Measurements from ENCODE around the gene CALHM6. TPM values are rescaled to one million over a fixed set of nuclear protein-coding genes. Genes with fewer than 3 reads are reported as not detected.
"Not testable (repeated sequence)": the region's sequence is repeated elsewhere in the genome, so short reads cannot be mapped to it uniquely, and the experiment has no call there.

The CALHM6 gene
- total and polyA plus RNA-seq, 2 experiments from 2014 or later: 4.9 TPM; not detected in 1

- Histone ChIP-seq H3K9me3 (ENCODE audit: low read depth) (no peaks in the 10 kb centered on the region), H3K36me3 (no peaks in the 10 kb centered on the region), H3K27me3 (no peaks in the 10 kb centered on the region), H3K4me1 (ENCODE audit: low read depth) (no peaks in the 10 kb centered on the region), H3K27ac (no peak overlapping the region), H3K4me3 (no peak overlapping the region)
- DNase-seq (ENCODE audit: low read depth in 1 of 2, low spot score in 1 of 2): no peak
- TF ChIP-seq, protein P1, sequence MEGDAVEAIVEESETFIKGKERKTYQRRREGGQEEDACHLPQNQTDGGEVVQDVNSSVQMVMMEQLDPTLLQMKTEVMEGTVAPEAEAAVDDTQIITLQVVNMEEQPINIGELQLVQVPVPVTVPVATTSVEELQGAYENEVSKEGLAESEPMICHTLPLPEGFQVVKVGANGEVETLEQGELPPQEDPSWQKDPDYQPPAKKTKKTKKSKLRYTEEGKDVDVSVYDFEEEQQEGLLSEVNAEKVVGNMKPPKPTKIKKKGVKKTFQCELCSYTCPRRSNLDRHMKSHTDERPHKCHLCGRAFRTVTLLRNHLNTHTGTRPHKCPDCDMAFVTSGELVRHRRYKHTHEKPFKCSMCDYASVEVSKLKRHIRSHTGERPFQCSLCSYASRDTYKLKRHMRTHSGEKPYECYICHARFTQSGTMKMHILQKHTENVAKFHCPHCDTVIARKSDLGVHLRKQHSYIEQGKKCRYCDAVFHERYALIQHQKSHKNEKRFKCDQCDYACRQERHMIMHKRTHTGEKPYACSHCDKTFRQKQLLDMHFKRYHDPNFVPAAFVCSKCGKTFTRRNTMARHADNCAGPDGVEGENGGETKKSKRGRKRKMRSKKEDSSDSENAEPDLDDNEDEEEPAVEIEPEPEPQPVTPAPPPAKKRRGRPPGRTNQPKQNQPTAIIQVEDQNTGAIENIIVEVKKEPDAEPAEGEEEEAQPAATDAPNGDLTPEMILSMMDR (IDR thresholded peaks at IDR 0.05; ENCODE audit: low read depth, low read length): no peak
Measured at GRCh38 chr6:116491610-116492330, 30.6 kb downstream of the CALHM6 start.

DNA sequence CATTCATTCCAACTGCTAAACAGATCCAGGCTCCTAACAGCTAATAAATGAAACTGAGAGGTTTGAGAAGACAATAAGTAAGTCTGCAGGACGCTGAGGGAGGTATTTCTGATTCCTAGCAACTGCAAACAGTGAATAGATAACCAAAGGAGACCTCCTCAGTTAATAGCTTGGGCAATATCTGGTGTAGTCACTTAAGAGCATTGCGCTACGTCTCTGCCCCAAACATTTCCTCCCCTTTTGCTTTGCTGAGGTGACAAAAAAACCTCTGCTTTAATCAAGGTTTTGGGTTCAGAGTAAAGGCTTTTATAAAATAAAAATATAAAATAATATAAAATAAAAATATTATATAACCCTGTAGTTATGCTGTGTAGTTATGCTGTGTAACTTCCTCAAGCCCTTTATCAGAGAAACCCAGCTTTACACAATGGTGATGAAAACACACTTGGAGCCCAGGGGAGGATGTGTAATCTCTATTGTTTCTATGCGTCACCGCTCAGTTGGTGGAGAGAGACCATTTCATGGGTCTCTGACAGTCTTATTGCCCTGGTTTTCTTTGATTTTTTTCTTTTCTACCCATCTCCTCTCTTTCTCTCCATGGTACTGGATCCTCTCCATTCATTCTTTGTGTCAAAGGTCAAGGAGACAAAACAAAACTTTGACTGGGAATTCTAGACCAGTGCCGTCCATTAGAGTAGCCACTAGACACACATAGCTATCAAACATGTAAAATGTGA is 31.3 kb downstream of the CALHM6 start:
- DNase-seq (ENCODE audit: low read depth in 1 of 2, low spot score in 1 of 2): peak in 1 of 2 donors; percentile 83
- no peaks in the 10 kb centered on the region for H3K9me3 ChIP-seq (ENCODE audit: low read depth)
- H3K27me3 ChIP-seq: no peaks in the 10 kb centered on the region
- H3K4me1 ChIP-seq (ENCODE audit: low read depth): no peaks in the 10 kb centered on the region
- H3K27ac ChIP-seq: no peak overlapping the region
- TF ChIP-seq, protein P1 (IDR thresholded peaks at IDR 0.05; ENCODE audit: low read depth, low read length): no peak
- H3K4me3 ChIP-seq: no peak overlapping the region
- no peaks in the 10 kb centered on the region for H3K36me3 ChIP-seq

DNA sequence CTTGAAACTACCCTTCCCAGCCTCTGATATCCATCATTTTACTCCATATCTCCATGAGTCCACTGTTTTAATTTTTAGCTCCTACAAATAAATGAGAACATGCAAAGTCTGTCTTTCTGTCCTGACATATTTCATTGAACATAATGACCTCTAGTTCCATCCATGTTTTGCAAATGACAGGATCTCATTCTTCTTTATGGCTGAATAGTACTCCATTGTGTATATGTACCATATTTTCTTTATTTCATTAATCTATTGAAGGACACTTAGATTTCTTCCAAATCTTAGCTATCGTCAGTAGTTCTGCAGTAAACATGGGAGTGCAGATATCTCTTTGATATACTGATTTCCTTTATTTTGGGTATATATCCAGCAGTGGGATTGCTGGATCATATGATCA is 34.0 kb downstream of the CALHM6 start:
- H3K27me3 ChIP-seq; H3K4me3 ChIP-seq; H3K36me3 ChIP-seq; H3K27ac ChIP-seq; H3K9me3 ChIP-seq (ENCODE audit: low read depth); DNase-seq (ENCODE audit: low read depth in 1 of 2, low spot score in 1 of 2); H3K4me1 ChIP-seq (ENCODE audit: low read depth): not testable (repeated sequence)

DNA sequence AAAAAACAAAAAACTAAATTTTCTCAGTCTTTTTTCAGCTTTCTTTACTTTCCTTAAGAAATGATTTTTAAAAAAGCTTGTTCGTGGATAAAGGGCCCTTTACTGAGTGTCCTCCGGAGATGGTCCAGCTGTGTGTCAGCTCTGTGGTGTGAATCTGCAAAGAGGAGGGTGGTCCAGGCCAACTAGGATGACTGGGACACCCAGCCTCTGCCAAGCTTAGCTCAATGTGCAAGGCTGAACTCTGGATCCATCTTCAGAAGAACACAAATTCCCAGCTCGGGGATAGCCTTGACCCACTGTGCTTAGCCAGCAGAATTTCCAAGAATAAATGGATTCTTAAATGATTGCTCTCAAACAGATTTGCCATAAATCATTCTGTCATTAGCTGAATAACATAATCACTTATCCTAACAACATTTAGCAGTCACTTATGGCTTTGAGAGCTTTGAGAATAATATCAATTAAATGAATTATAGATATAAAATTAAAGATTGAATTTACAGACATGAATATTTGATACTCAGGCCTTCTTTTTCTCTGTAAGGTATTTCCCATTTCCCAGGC is 36.0 kb downstream of the CALHM6 start:
- TF ChIP-seq, protein P1 (IDR thresholded peaks at IDR 0.05; ENCODE audit: low read depth, low read length): no peak

GRCh38 chr6:116500969-116501433 is 39.8 kb downstream of the CALHM6 start:
- Histone ChIP-seq H3K4me1 (ENCODE audit: low read depth) (no peaks in the 10 kb centered on the region), H3K9me3 (ENCODE audit: low read depth) (no peaks in the 10 kb centered on the region), H3K27ac (no peak overlapping the region), H3K36me3 (no peaks in the 10 kb centered on the region), H3K27me3 (no peaks in the 10 kb centered on the region), H3K4me3 (no peak overlapping the region)
- TF ChIP-seq, protein P1 (IDR thresholded peaks at IDR 0.05; ENCODE audit: low read depth, low read length): no peak
- peak in 1 of 2 donors; percentile 21 for DNase-seq (ENCODE audit: low read depth in 1 of 2, low spot score in 1 of 2)

More for the DNA sequence above, 36.0 kb downstream of the CALHM6 start:
- H3K4me3 ChIP-seq: no peak overlapping the region
- H3K4me1 ChIP-seq (ENCODE audit: low read depth): no peaks in the 10 kb centered on the region
- no peaks in the 10 kb centered on the region for H3K27me3 ChIP-seq
- no peaks in the 10 kb centered on the region for H3K9me3 ChIP-seq (ENCODE audit: low read depth)
- no peak overlapping the region for H3K27ac ChIP-seq
- no peaks in the 10 kb centered on the region for H3K36me3 ChIP-seq
- no peak for DNase-seq (ENCODE audit: low read depth in 1 of 2, low spot score in 1 of 2)

Measured in cardiac muscle cell (in vitro differentiated cells and primary cell).